GM12865 (cell line): Measurements from ENCODE around the gene GAB2.
A peak's percentile ranks its signal among the peaks of the same experiment; 100 is the strongest.

Experiments
- DNase-seq: peaks from one replicate; pipeline ENCODE4 v3.0.0; 2010; ENCODE audit warnings: low read depth
- H3K4me3 ChIP-seq: 2 replicates; pipeline ENCODE4 v1.5.1; 2011; ENCODE audit warnings: mild to moderate bottlenecking, low read depth, low read length, control low read depth
- CTCF ChIP-seq: IDR thresholded peaks from 2 replicates; pipeline ENCODE4 v1.5.1; 2011; ENCODE audit warnings: low read length, control low read depth, low read depth, inconsistent platforms; ENCODE audit not compliant: insufficient read depth; ENCODE audit errors: missing control alignments

The GAB2 gene

GRCh38 chr11:78415338-78415737, 2.3 kb downstream of the GAB2 start:
- H3K4me3 ChIP-seq, result no peak overlapping the region
- no peak for TF ChIP-seq CTCF
- DNase-seq, result peak; percentile 49

DNA sequence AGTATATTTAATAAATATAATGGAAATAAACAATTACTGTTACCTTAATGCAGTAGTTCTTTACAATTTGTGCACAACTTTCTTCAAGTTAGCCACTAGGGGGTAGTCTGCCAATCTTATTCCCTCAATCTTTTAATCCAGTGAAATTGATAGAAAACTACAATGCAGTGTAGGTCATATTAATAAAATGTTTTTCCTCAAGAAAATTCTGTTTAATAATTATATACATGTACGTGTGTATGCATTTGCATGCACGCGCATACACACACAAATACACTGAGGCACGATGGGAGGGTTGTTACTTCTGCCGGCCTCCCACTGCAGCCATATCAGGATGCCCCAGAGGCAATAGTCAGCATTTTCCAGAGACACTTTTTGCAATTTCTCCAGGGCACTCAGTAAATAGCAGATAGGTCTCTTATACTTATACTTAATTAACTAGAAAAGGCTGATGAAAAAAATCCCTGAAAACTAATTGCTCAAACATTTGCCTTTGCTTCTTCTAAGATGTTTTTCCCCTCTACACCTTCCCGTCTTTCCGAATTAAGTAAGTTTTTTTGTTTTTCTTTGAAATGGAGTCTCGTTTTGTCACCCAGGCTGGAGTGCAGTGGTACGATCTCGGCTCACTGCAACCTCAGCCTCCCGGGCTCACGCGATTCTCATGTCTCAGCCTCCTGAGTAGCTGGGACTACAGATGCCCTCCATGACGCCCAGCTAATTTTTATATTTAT, 3.1 kb downstream of the GAB2 start:
- H3K4me3 ChIP-seq, result no peak overlapping the region
- peak; percentile 39 for TF ChIP-seq CTCF
- DNase-seq, result no peak

DNA sequence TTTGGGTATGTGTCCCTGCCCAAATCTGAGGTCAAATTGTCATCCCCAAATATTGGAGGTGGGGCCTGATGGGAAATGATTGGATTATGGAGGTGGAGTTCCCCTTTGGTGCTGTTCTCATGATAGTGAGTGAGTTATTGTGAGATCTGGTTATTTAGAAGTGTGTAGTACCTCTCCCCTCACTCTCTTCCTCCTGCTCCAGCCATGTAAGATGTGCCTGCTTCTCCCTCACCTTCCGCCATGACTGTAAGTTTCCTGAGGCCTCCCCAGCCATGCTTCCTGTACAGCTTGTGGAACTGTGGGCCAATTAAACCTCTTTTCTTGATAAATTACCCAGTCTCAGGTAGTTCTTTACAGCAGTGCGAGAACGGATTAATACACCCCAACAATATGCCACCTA, 9.0 kb downstream of the GAB2 start:
- H3K4me3 ChIP-seq, result no peak overlapping the region

DNA sequence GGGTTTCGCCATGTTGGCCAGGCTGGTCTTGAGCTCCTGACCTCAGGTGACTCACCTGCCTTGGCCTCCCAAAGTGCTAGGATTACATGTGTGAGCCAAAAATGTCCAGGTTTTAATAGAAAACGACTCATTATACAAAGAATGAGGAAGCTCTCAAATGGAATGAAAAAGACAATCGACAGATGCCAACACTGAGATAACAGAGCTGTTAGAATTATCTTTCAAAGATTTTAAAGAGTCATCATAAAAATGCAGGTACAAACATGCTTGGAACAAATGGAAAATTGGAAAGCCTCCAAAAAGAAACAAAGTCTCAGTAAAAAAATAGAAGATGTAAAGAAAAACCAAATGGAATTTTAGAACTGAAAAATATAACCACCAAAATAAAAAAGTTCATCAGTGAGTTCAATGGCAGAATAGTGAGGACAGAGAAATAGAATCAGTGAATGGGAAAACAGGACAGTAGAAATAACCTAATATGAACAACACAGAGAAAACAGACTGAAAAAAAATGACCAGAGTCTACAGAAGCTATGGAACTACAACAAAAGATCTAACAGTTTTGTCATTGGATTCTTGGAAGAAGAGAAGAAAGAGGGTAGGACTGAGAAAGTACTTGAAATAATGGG, 10.9 kb downstream of the GAB2 start:
- no peak for TF ChIP-seq CTCF
- H3K4me3 ChIP-seq, result no peak overlapping the region
- DNase-seq, result no peak

More for the DNA sequence above, 9.0 kb downstream of the GAB2 start:
- TF ChIP-seq CTCF, result no peak
- no peak for DNase-seq

GRCh38 chr11:78405805-78406204, 11.8 kb downstream of the GAB2 start:
- DNase-seq, result no peak
- no peak overlapping the region for H3K4me3 ChIP-seq
- no peak for TF ChIP-seq CTCF

GRCh38 chr11:78403781-78404180, 13.8 kb downstream of the GAB2 start:
- no peak for TF ChIP-seq CTCF
- H3K4me3 ChIP-seq, result no peak overlapping the region
- DNase-seq, result no peak
